ENCODE data around the gene ZFR2. TPM values are rescaled to one million over a fixed set of nuclear protein-coding genes. Genes with fewer than 3 reads are reported as not detected.

Gene ZFR2
- polyA plus RNA-seq, 3 donors = not detected

- Histone ChIP-seq H2AFZ (ENCODE audit: insufficient read depth, low read depth, low read length, poor library complexity, severe bottlenecking) (no peak overlapping the region), H3K27me3 (ENCODE audit: control insufficient read depth in 2 of 2, insufficient read depth in 2 of 2, low read length in 2 of 2) (peaks cover 0 to 8% of the 10 kb centered on the region in 2 donors), H3K27ac (ENCODE audit: low read depth in 1 of 2, low read length in 2 of 2) (no peak overlapping the region), H4K20me1 (ENCODE audit: insufficient read depth, low read length) (no peaks in the 10 kb centered on the region), H3K79me2 (ENCODE audit: insufficient read depth, low read length) (no peaks in the 10 kb centered on the region), H3K4me1 (ENCODE audit: control insufficient read depth in 1 of 2, insufficient read depth in 2 of 2, low read length in 2 of 2) (peaks cover 4 to 8% of the 10 kb centered on the region in 2 donors), H3K9ac (ENCODE audit: insufficient read depth, low read length, poor library complexity, severe bottlenecking) (no peak overlapping the region), H3K4me2 (replicated peaks; ENCODE audit: extremely low read depth, low read length, poor library complexity, severe bottlenecking) (no peak overlapping the region), H3K36me3 (replicated peaks in 1 of 2; ENCODE audit: control insufficient read depth in 1 of 2, insufficient read depth in 2 of 2, low read length in 2 of 2) (no peaks in the 10 kb centered on the region), H3K4me3 (replicated peaks in 1 of 3; ENCODE audit: low read depth in 2 of 3, low read length in 3 of 3) (no peak overlapping the region), H3K9me3 (replicated peaks in 1 of 2; ENCODE audit: control insufficient read depth in 1 of 2, insufficient read depth in 1 of 2, low read length in 2 of 2) (no peaks in the 10 kb centered on the region)
- no peaks in the 10 kb centered on the region for H3K36me3 Mint-ChIP-seq
- 88% methylated on average over 4 of the region's 6 CpGs for WGBS (ENCODE audit: insufficient coverage)
- TF ChIP-seq CTCF (IDR thresholded peaks at IDR 0.05) = no peak
- H3K9me3 Mint-ChIP-seq = peaks cover 0 to 9% (median 6%) of the 10 kb centered on the region in 7 donors
- intact Hi-C loops (cut with micrococcal nuclease) = no loop called here
- DNase-seq = no peak
- peaks cover 17 to 26% (median 17%) of the 10 kb centered on the region in 3 donors for H3K27me3 Mint-ChIP-seq (ENCODE audit: low read depth in 3 of 3)
- peaks cover 3% of the 10 kb centered on the region for H3K4me1 Mint-ChIP-seq
- no peak overlapping the region for H3K27ac Mint-ChIP-seq
- no peak overlapping the region for H3K4me3 Mint-ChIP-seq
Measured at GRCh38 chr19:3790209-3790734, 78.6 kb downstream of the ZFR2 start.

- Histone ChIP-seq H3K9me3 (replicated peaks in 1 of 2; ENCODE audit: control insufficient read depth in 1 of 2, insufficient read depth in 1 of 2, low read length in 2 of 2) (no peaks in the 10 kb centered on the region), H3K9ac (ENCODE audit: insufficient read depth, low read length, poor library complexity, severe bottlenecking) (no peak overlapping the region), H3K36me3 (replicated peaks in 1 of 2; ENCODE audit: control insufficient read depth in 1 of 2, insufficient read depth in 2 of 2, low read length in 2 of 2) (no peaks in the 10 kb centered on the region), H3K27me3 (ENCODE audit: control insufficient read depth in 2 of 2, insufficient read depth in 2 of 2, low read length in 2 of 2) (peaks cover 0 to 13% of the 10 kb centered on the region in 2 donors), H2AFZ (ENCODE audit: insufficient read depth, low read depth, low read length, poor library complexity, severe bottlenecking) (no peak overlapping the region), H3K79me2 (ENCODE audit: insufficient read depth, low read length) (no peaks in the 10 kb centered on the region), H3K4me3 (replicated peaks in 1 of 3; ENCODE audit: low read depth in 2 of 3, low read length in 3 of 3) (no peak overlapping the region), H3K4me2 (replicated peaks; ENCODE audit: extremely low read depth, low read length, poor library complexity, severe bottlenecking) (no peak overlapping the region), H3K4me1 (ENCODE audit: control insufficient read depth in 1 of 2, insufficient read depth in 2 of 2, low read length in 2 of 2) (peaks cover 7 to 15% of the 10 kb centered on the region in 2 donors), H3K27ac (ENCODE audit: low read depth in 1 of 2, low read length in 2 of 2) (no peak overlapping the region), H4K20me1 (ENCODE audit: insufficient read depth, low read length) (no peaks in the 10 kb centered on the region)
- peaks cover 19 to 33% (median 21%) of the 10 kb centered on the region in 3 donors for H3K27me3 Mint-ChIP-seq (ENCODE audit: low read depth in 3 of 3)
- TF ChIP-seq CTCF (IDR thresholded peaks at IDR 0.05) = no peak
- WGBS (ENCODE audit: insufficient coverage) = 65% methylated on average over 10 of the region's 16 CpGs
- H3K4me3 Mint-ChIP-seq = no peak overlapping the region
- DNase-seq = no peak
- H3K36me3 Mint-ChIP-seq = no peaks in the 10 kb centered on the region
- H3K9me3 Mint-ChIP-seq = peaks cover 0 to 9% (median 6%) of the 10 kb centered on the region in 7 donors
- no peak overlapping the region for H3K27ac Mint-ChIP-seq
- peaks cover 9% of the 10 kb centered on the region for H3K4me1 Mint-ChIP-seq
- intact Hi-C loops (cut with micrococcal nuclease) = no loop called here
Measured at GRCh38 chr19:3788996-3789778, 79.7 kb downstream of the ZFR2 start.
